PC-3 (cell line): ENCODE measurements around the gene OR1J2.
"Not testable (repeated sequence)": the region's sequence is repeated elsewhere in the genome, so short reads cannot be mapped to it uniquely, and the experiment has no call there.

Experiments used
- EZH2phosphoT487 ChIP-seq: fragments of 300-600 bp; sonication (generic); IDR thresholded peaks from 2 replicates; pipeline ENCODE4 v1.6.1; 2018; ENCODE audit warnings: mild to moderate bottlenecking, antibody characterized with exemption, low read length, borderline replicate concordance
- TF ChIP-seq, protein P1 (sequence below): fragments of 300-600 bp; sonication (generic); conservative IDR thresholded peaks from 2 replicates; pipeline ENCODE4 v1.5.1; 2017; ENCODE audit warnings: antibody characterized with exemption, low read depth, mild to moderate bottlenecking, low read length

DNA sequence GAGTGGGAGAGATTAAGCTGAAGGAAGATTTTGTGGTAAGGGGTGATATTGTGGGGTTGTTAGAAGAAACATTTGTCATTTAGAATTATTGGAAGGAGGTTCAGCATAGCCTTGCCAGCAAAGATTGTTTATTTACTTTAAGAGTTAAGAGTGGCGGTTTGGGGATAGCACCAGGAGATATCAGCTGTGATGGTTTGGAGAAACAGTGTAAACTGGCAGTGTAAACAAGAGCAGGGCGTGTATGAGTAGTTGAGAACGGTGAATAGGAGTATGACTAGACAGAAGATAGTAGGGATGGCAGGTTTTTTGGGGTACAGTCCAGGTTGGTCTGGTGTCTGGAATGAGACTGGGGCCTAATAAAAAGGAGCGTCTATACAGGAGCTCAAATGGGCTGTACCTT lies 20.6 kb downstream of the OR1J2 start:
- TF ChIP-seq, protein P1, sequence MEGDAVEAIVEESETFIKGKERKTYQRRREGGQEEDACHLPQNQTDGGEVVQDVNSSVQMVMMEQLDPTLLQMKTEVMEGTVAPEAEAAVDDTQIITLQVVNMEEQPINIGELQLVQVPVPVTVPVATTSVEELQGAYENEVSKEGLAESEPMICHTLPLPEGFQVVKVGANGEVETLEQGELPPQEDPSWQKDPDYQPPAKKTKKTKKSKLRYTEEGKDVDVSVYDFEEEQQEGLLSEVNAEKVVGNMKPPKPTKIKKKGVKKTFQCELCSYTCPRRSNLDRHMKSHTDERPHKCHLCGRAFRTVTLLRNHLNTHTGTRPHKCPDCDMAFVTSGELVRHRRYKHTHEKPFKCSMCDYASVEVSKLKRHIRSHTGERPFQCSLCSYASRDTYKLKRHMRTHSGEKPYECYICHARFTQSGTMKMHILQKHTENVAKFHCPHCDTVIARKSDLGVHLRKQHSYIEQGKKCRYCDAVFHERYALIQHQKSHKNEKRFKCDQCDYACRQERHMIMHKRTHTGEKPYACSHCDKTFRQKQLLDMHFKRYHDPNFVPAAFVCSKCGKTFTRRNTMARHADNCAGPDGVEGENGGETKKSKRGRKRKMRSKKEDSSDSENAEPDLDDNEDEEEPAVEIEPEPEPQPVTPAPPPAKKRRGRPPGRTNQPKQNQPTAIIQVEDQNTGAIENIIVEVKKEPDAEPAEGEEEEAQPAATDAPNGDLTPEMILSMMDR = not testable (repeated sequence)
- not testable (repeated sequence) for TF ChIP-seq EZH2phosphoT487
